IgD-negative memory B cell (primary cell): ENCODE results near the gene GGT7. TPM values are rescaled to one million over a fixed set of nuclear protein-coding genes. Genes with fewer than 3 reads are reported as not detected.
"Not testable (repeated sequence)": the region's sequence is repeated elsewhere in the genome, so short reads cannot be mapped to it uniquely, and the experiment has no call there.

Source experiments
- H3K27ac Mint-ChIP-seq, 3 donors: one replicate each; pipeline ENCODE4 v1.8.0; 2020 to 2022; ENCODE audit warnings: mild to moderate bottlenecking in 3 of 3, mixed read lengths in 3 of 3, moderate library complexity in 1 of 3
- H3K27me3 Mint-ChIP-seq: one replicate; pipeline ENCODE4 v1.8.0; 2021; ENCODE audit warnings: mixed read lengths
- H3K36me3 Mint-ChIP-seq: one replicate; pipeline ENCODE4 v1.8.0; 2020; ENCODE audit warnings: mild to moderate bottlenecking, mixed read lengths
- H3K4me1 Mint-ChIP-seq, 3 donors: one replicate each; pipeline ENCODE4 v1.8.0; 2020 to 2022; ENCODE audit warnings: mixed read lengths in 3 of 3, mild to moderate bottlenecking in 1 of 3
- H3K4me3 Mint-ChIP-seq, 4 donors: one replicate each; pipeline ENCODE4 v1.8.0; 2020 to 2022; ENCODE audit warnings: mild to moderate bottlenecking in 4 of 4, mixed read lengths in 4 of 4, moderate library complexity in 3 of 4
- H3K9me3 Mint-ChIP-seq, 3 donors: one replicate each; pipeline ENCODE4 v1.8.0; 2020 to 2021; ENCODE audit warnings: mixed read lengths in 3 of 3, mild to moderate bottlenecking in 1 of 3
- polyA plus RNA-seq: library from polyadenylated mRNA; unstranded; fragments of 300-500 nt; fragmentation: Illumina TruSeq; gene quantifications from one replicate; pipeline ENCODE4 v1.2.3, GENCODE V29; 2021

GGT7 gene
- polyA plus RNA-seq, 1 donor from 2014 or later: 1.1 TPM

DNA sequence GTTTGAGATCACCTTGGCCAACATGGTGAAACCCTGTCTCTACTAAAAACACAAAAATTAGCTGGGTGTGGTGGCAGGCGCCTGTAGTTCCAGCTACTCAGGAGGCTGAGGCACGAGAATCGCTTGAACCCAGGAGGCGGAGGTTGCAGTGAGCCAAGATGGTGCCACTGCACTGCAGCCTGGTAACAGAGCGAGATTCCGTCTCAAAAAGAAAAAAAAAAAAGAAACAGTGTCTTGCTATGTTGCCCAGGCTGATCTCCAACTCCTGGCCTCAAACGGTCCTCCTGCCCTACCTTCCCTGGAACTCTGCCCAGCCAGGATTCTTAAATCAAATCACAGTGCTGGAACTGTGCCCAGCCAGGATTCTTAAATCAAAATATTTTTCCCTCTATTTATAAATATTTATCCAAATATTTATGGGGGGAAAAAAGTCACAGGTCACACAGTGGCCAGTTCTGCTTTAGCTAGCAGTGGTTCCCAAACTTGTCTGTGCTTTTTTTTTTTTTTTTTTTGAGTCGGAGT is 64.7 kb downstream of the GGT7 start:
- H3K4me1 Mint-ChIP-seq: peaks cover 15 to 22% (median 18%) of the 10 kb centered on the region in 3 donors
- H3K27ac Mint-ChIP-seq, H3K36me3 Mint-ChIP-seq, H3K27me3 Mint-ChIP-seq, H3K4me3 Mint-ChIP-seq, H3K9me3 Mint-ChIP-seq: not testable (repeated sequence)

DNA sequence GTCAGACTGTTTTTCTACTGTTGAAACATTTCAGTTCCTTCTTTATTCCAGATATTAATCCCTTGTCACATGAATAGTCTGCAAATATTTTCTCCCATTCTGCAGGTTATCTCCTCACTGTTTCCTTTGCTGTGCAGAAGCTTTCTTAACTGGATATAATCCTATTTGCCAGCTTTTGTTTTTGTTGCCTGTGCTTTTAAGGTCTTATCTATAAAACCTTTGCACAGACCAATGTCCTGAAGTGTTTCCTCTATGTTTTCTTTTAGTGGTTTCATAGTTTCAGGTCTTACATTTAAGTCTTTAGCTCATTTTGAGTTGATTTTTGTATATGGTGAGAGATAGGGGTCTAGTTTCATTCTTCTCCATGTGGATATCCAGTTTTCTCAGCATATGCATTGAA is 66.4 kb downstream of the GGT7 start:
- no peak overlapping the region for H3K27ac Mint-ChIP-seq
- H3K27me3 Mint-ChIP-seq: no peaks in the 10 kb centered on the region
- H3K4me3 Mint-ChIP-seq: no peak overlapping the region
- H3K36me3 Mint-ChIP-seq: peaks cover 6% of the 10 kb centered on the region
- H3K4me1 Mint-ChIP-seq: peaks cover 19 to 25% (median 22%) of the 10 kb centered on the region in 3 donors
- no peaks in the 10 kb centered on the region for H3K9me3 Mint-ChIP-seq

DNA sequence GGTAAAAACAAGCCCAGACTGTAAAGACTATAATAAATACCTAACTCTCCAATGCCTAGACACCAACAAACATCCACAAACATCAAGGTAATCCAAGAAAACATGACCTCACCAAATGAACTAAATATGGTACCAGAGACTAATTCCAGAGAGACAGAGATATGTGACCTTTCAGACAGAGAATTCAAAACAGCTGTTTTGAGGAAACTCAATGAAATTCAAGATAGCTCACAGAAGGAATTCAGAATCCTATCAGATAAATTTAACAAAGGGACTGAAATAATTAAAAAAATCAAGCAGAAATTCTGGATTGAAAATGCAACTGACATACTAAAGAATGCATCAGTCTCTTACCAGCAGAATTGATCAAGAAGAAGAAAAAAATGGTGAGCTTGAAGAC is 73.8 kb downstream of the GGT7 start:
- Mint-ChIP-seq H3K27me3 (no peaks in the 10 kb centered on the region), H3K4me1 (peaks cover 10 to 42% (median 22%) of the 10 kb centered on the region in 3 donors), H3K36me3 (peaks cover 8% of the 10 kb centered on the region), H3K9me3 (no peaks in the 10 kb centered on the region), H3K4me3 (no peak overlapping the region), H3K27ac (no peak overlapping the region)

DNA sequence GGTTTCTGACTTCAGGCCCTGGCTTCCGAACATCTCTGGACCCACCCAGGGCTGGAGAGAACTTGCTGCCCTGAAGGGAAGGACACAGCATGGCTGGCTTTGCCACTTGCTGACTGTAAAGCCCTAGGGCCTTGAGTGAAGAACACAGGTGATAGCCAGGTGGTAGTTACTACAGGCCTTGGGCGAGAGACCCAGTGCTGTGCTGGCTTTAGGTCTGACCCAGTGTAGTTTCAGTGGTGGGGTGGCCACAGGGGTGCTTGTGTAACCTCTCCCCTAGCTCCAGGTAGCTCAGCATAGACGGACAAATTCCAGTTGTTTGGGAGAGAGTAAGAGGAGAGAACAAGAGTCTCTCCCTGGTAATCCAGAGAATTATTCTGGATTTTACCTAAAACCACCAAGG is 74.3 kb downstream of the GGT7 start:
- H3K36me3 Mint-ChIP-seq: peaks cover 8% of the 10 kb centered on the region
- H3K4me1 Mint-ChIP-seq: peaks cover 10 to 42% (median 22%) of the 10 kb centered on the region in 3 donors
- no peaks in the 10 kb centered on the region for H3K9me3 Mint-ChIP-seq
- H3K27me3 Mint-ChIP-seq: no peaks in the 10 kb centered on the region
- no peak overlapping the region for H3K4me3 Mint-ChIP-seq
- no peak overlapping the region for H3K27ac Mint-ChIP-seq

DNA sequence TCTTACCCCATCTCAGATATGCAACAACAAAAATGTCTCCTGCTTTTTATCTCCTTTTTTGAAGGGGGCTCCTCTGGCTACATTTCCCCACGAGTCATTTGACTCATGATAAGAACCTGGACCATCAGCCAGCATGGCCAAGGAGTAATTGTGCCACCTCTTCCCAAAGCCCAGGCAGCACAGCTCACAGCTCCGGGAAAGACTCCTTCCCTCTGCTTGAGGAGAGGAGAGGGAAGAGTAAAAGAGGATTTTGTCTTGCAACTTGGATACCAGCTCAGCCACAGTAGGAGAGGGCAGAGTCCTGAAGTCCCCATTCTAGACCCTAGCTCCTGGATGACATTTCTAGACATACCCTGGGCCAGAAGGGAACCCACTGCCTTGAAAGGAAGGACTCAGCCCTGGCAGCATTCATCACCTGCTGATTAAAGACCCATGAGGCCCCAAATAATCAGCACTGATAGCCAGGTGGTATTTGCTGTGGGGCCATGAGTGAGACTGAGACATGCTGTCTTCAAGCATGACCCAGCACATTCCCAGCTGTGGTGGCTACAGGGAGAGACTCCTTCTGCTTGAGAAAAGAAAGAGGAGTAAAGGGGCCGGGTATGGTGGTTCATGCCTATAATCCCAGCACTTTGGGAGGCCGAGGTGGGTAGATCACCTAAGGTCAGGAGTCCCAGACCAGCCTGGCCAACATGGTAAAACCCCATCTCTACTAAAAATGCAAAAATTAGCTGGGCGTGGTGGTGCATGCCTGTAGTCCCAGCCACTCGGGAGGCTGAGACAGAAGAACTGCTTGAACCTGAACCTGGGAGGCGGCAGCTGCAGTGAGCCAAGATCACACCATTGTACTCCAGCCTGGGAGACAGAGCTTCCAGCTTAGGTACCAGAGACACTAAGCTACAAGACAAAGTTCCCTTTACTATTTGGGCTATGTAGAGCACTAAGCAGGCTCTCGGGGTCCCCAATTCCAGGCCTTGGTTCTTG is 75.4 kb downstream of the GGT7 start:
- Mint-ChIP-seq H3K9me3 (no peaks in the 10 kb centered on the region), H3K36me3 (peaks cover 8% of the 10 kb centered on the region), H3K27me3 (no peaks in the 10 kb centered on the region), H3K4me3 (no peak overlapping the region), H3K27ac (no peak overlapping the region), H3K4me1 (peaks cover 10 to 42% (median 22%) of the 10 kb centered on the region in 3 donors)

Other genes with a start within 250 kb of the GGT7 start
- 19.8 TPM for gene PIGU, start 195.8 kb downstream of the GGT7 start, polyA plus RNA-seq
- 1.3 TPM for gene TP53INP2, start 168.5 kb downstream of the GGT7 start, polyA plus RNA-seq
- 10.8 TPM for gene NCOA6, start 47.2 kb downstream of the GGT7 start, polyA plus RNA-seq
- 4.2 TPM for gene ACSS2, start 3.8 kb upstream of the GGT7 start, polyA plus RNA-seq
- gene GSS, start 83.0 kb upstream of the GGT7 start, polyA plus RNA-seq: 22.3 TPM
- gene MYH7B, start 83.0 kb upstream of the GGT7 start, polyA plus RNA-seq: 0.34 TPM
- gene TRPC4AP, start 220.0 kb upstream of the GGT7 start, polyA plus RNA-seq: 53.4 TPM